Naive thymus-derived CD4-positive, alpha-beta T cell (primary cell): ENCODE results near the gene S100A7A. TPM values are rescaled to one million over a fixed set of nuclear protein-coding genes. Genes with fewer than 3 reads are reported as not detected.

Source experiments
- ATAC-seq: fragments of 150-1000 bp; cut with Tn5 transposase; 2 replicates; pipeline ENCODE4 v1.10.0; 2021; ENCODE audit warnings: mild to moderate bottlenecking, moderate library complexity
- CTCF ChIA-PET: fragments of 350-600 bp; sonication (Branson Sonifier 250); formaldehyde crosslinking; loops from one replicate; lab custom pipeline; 2021; ENCODE audit warnings: antibody characterized with exemption; lab: Charles Lee
- POLR2A ChIA-PET: fragments of 350-600 bp; sonication (Branson Sonifier 250); formaldehyde crosslinking; loops from one replicate; lab custom pipeline; 2021; ENCODE audit warnings: antibody characterized with exemption, inconsistent platforms; lab: Charles Lee
- DNase-seq, 9 donors: peaks; one replicate each; pipeline versions ENCODE4 v3.0.0 to v3.0.0-alpha.2; 2020 to 2022; ENCODE audit warnings: mixed read lengths in 1 of 9
- H3K27ac ChIP-seq: one replicate; pipeline ENCODE4 v1.7.0; 2013; ENCODE audit warnings: mild to moderate bottlenecking, low read depth, low read length, moderate library complexity
- H3K27me3 ChIP-seq, 2 donors: one replicate each; pipeline ENCODE4 v1.7.0; 2013; ENCODE audit warnings: low read length in 2 of 2, mild to moderate bottlenecking in 2 of 2, moderate library complexity in 2 of 2; ENCODE audit not compliant: control insufficient read depth in 2 of 2, insufficient read depth in 2 of 2
- H3K36me3 ChIP-seq, 3 experiments: 1 replicate in 2 of 3; 2 replicates in 1 of 3; pipeline ENCODE4 v1.7.0; 2013; ENCODE audit warnings: low read length in 3 of 3, mild to moderate bottlenecking in 3 of 3, moderate library complexity in 1 of 3; ENCODE audit not compliant: insufficient read depth in 3 of 3, control insufficient read depth in 2 of 3
- H3K4me1 ChIP-seq, 2 donors: one replicate each; pipeline ENCODE4 v1.7.0; 2013; ENCODE audit warnings: low read length in 2 of 2, mild to moderate bottlenecking in 2 of 2, moderate library complexity in 1 of 2; ENCODE audit not compliant: control insufficient read depth in 2 of 2, insufficient read depth in 2 of 2
- H3K4me3 ChIP-seq: 2 replicates; pipeline ENCODE4 v1.7.0; 2013; ENCODE audit warnings: mild to moderate bottlenecking, low read length
- H3K9me3 ChIP-seq, 3 experiments: 1 replicate in 2 of 3; 2 replicates in 1 of 3; pipeline ENCODE4 v1.7.0; 2013; ENCODE audit warnings: low read length in 3 of 3; ENCODE audit not compliant: control insufficient read depth in 2 of 3
- H3K27ac Mint-ChIP-seq, 9 donors: one replicate each; pipeline ENCODE4 v1.8.0; 2020 to 2022; ENCODE audit warnings: mixed read lengths in 9 of 9, mild to moderate bottlenecking in 8 of 9, moderate library complexity in 5 of 9, inconsistent platforms in 2 of 9
- H3K27me3 Mint-ChIP-seq, 5 donors: one replicate each; pipeline ENCODE4 v1.8.0; 2021 to 2022; ENCODE audit warnings: mixed read lengths in 5 of 5, mild to moderate bottlenecking in 1 of 5
- H3K36me3 Mint-ChIP-seq, 5 donors: one replicate each; pipeline ENCODE4 v1.8.0; 2020 to 2022; ENCODE audit warnings: mixed read lengths in 5 of 5, mild to moderate bottlenecking in 3 of 5, inconsistent platforms in 1 of 5
- H3K4me1 Mint-ChIP-seq, 7 donors: one replicate each; pipeline ENCODE4 v1.8.0; 2020 to 2022; ENCODE audit warnings: mixed read lengths in 7 of 7, mild to moderate bottlenecking in 3 of 7, inconsistent platforms in 1 of 7
- H3K4me3 Mint-ChIP-seq, 10 donors: one replicate each; pipeline ENCODE4 v1.8.0; 2020 to 2022; ENCODE audit warnings: mild to moderate bottlenecking in 10 of 10, mixed read lengths in 10 of 10, moderate library complexity in 6 of 10, inconsistent platforms in 2 of 10
- H3K9me3 Mint-ChIP-seq, 11 donors: one replicate each; pipeline ENCODE4 v1.8.0; 2020 to 2022; ENCODE audit warnings: mixed read lengths in 11 of 11, mild to moderate bottlenecking in 4 of 11, inconsistent platforms in 1 of 11, moderate library complexity in 1 of 11
- intact Hi-C, 2 donors: fragments of 100-400 bp; cut with micrococcal nuclease; formaldehyde crosslinking; loops; one replicate each; pipeline ENCODE4 v1.15.1; 2023
- polyA plus RNA-seq, 2 donors: library from polyadenylated mRNA; unstranded; fragments of 300-500 nt; fragmentation: Illumina TruSeq; gene quantifications; one replicate each; pipeline ENCODE4 v1.2.3, GENCODE V29; 2021
- total RNA-seq, 6 experiments: library from RNA in 5 of 6; stranded (reverse) in 5 of 6; gene quantifications; 1 replicate in 5 of 6; 2 replicates in 1 of 6; pipeline ENCODE4 v1.2.3 and lab custom pipeline; 2021 to 2026

The S100A7A gene
- total RNA-seq: not detected
- not detected for polyA plus RNA-seq
- not detected for total RNA-seq (lab: John Stamatoyannopoulos, UW)

- DNase-seq: no peak
- Histone ChIP-seq H3K4me3 (no peak within 1 kb of the TSS), H3K36me3 (no peaks in the 10 kb centered on the region), H3K27ac (no peak within 1 kb of the TSS), H3K4me1 (no peaks in the 10 kb centered on the region), H3K27me3 (no peaks in the 10 kb centered on the region), H3K9me3 (no peaks in the 10 kb centered on the region)
- H3K4me1 Mint-ChIP-seq: peaks cover 0 to 1% (median 0%) of the 10 kb centered on the region in 7 donors
- no peak for ATAC-seq
- H3K27ac Mint-ChIP-seq: no peak within 1 kb of the TSS
- ChIA-PET POLR2A (no interaction called here), CTCF (no interaction called here)
- intact Hi-C loops: no loop called here
- H3K27me3 Mint-ChIP-seq: peaks cover 0 to 46% (median 38%) of the 10 kb centered on the region in 5 donors
- H3K36me3 Mint-ChIP-seq: peaks cover 0 to 7% (median 0%) of the 10 kb centered on the region in 5 donors
- peaks cover 0 to 20% (median 5%) of the 10 kb centered on the region in 11 donors for H3K9me3 Mint-ChIP-seq
- no peak within 1 kb of the TSS for H3K4me3 Mint-ChIP-seq
These were observed at the start of gene S100A7A for GRCh38 chr1:153415850-153416570. Gene S100A7A, plus strand, starts transcription at chr1:153416520. Its CDS starts 1,563 bp downstream, at chr1:153418083.

GRCh38 chr1:153367090-153367489 is 49.2 kb upstream of the S100A7A start:
- no peaks in the 10 kb centered on the region for H3K4me1 ChIP-seq
- Mint-ChIP-seq H3K4me3 (no peak overlapping the region), H3K36me3 (no peaks in the 10 kb centered on the region), H3K27me3 (peaks cover 0 to 12% (median 5%) of the 10 kb centered on the region in 5 donors), H3K4me1 (peaks cover 0 to 11% (median 0%) of the 10 kb centered on the region in 7 donors), H3K9me3 (peaks cover 0 to 6% (median 0%) of the 10 kb centered on the region in 11 donors), H3K27ac (no peak overlapping the region)
- POLR2A ChIA-PET: no interaction called here
- CTCF ChIA-PET: no interaction called here
- H3K36me3 ChIP-seq: no peaks in the 10 kb centered on the region
- DNase-seq (no peak), ATAC-seq (no peak)
- H3K9me3 ChIP-seq: no peaks in the 10 kb centered on the region
- no peak overlapping the region for H3K4me3 ChIP-seq
- H3K27me3 ChIP-seq: no peaks in the 10 kb centered on the region
- no peak overlapping the region for H3K27ac ChIP-seq
- intact Hi-C loops: no loop called here

DNA sequence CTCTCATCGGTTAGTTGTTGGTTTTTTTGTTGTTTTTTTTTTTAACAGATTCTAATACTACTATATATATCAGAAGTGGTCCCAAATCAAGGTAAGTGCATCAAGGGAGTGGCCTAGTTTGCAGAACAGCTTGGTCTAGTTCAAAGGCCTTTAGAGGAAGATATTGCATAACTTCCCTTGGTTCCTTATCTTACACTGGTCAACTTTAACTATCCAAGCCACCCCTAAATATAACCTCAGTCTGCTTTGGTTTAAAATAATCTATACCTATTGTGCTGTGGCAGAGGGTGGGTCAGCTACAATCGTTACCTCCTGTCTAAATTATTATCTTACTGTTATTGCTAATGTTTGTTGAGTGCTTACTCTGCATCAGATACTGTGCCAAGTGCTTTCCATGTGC is 47.8 kb upstream of the S100A7A start:
- intact Hi-C loops: no loop called here
- DNase-seq (no peak), ATAC-seq (peak; percentile 58)
- ChIA-PET POLR2A (no interaction called here), CTCF (no interaction called here)
- no peak overlapping the region for H3K4me3 ChIP-seq
- Mint-ChIP-seq H3K4me1 (peaks cover 0 to 7% (median 0%) of the 10 kb centered on the region in 7 donors), H3K27me3 (peaks cover 0 to 9% (median 2%) of the 10 kb centered on the region in 5 donors), H3K36me3 (no peaks in the 10 kb centered on the region), H3K9me3 (peaks cover 0 to 6% (median 0%) of the 10 kb centered on the region in 11 donors), H3K4me3 (no peak overlapping the region), H3K27ac (no peak overlapping the region)
- H3K27me3 ChIP-seq: no peaks in the 10 kb centered on the region
- H3K36me3 ChIP-seq: no peaks in the 10 kb centered on the region
- no peak overlapping the region for H3K27ac ChIP-seq
- H3K4me1 ChIP-seq: no peaks in the 10 kb centered on the region
- no peaks in the 10 kb centered on the region for H3K9me3 ChIP-seq

GRCh38 chr1:153370146-153370545 is 46.2 kb upstream of the S100A7A start:
- ChIA-PET CTCF (no interaction called here), POLR2A (no interaction called here)
- H3K36me3 Mint-ChIP-seq: no peaks in the 10 kb centered on the region
- peaks cover 0 to 6% (median 0%) of the 10 kb centered on the region in 11 donors for H3K9me3 Mint-ChIP-seq
- peaks cover 0 to 10% (median 4%) of the 10 kb centered on the region in 5 donors for H3K27me3 Mint-ChIP-seq
- ATAC-seq (no peak), DNase-seq (no peak)
- H3K9me3 ChIP-seq: no peaks in the 10 kb centered on the region
- H3K4me1 ChIP-seq: no peaks in the 10 kb centered on the region
- H3K4me3 ChIP-seq: no peak overlapping the region
- H3K27ac Mint-ChIP-seq: no peak overlapping the region
- no peak overlapping the region for H3K27ac ChIP-seq
- intact Hi-C loops: no loop called here
- H3K4me3 Mint-ChIP-seq: no peak overlapping the region
- no peaks in the 10 kb centered on the region for H3K36me3 ChIP-seq
- H3K27me3 ChIP-seq: no peaks in the 10 kb centered on the region
- peaks cover 0 to 7% (median 0%) of the 10 kb centered on the region in 7 donors for H3K4me1 Mint-ChIP-seq

DNA sequence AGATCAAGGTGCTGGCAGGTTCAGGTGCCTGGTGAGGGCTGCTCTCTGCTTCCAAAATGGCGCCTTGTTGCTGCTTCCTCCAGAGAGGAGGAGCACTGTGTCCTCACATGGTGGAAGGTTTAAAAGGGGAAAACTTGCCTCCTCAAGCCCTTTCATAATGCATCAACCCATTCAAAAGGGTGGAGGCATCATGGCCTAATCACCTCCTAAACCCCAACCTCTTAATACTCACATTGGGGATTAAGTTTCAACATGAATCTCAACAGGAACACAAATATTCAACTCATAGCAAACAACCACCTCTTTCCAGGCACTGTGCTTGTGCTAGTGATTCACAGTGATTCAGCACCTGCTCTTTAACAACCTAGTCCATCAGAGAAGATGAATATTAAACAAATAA is 45.1 kb upstream of the S100A7A start:
- H3K9me3 ChIP-seq: no peaks in the 10 kb centered on the region
- intact Hi-C loops: no loop called here
- no peaks in the 10 kb centered on the region for H3K27me3 ChIP-seq
- POLR2A ChIA-PET: no interaction called here
- H3K4me1 Mint-ChIP-seq: peaks cover 0 to 7% (median 0%) of the 10 kb centered on the region in 7 donors
- H3K27ac ChIP-seq: no peak overlapping the region
- no peaks in the 10 kb centered on the region for H3K4me1 ChIP-seq
- H3K4me3 Mint-ChIP-seq: no peak overlapping the region
- H3K27me3 Mint-ChIP-seq: peaks cover 0 to 17% (median 8%) of the 10 kb centered on the region in 5 donors
- no peak overlapping the region for H3K27ac Mint-ChIP-seq
- H3K9me3 Mint-ChIP-seq: peaks cover 0 to 6% (median 0%) of the 10 kb centered on the region in 11 donors
- no peak overlapping the region for H3K4me3 ChIP-seq
- CTCF ChIA-PET: no interaction called here
- DNase-seq (no peak), ATAC-seq (no peak)
- no peaks in the 10 kb centered on the region for H3K36me3 Mint-ChIP-seq
- H3K36me3 ChIP-seq: no peaks in the 10 kb centered on the region

DNA sequence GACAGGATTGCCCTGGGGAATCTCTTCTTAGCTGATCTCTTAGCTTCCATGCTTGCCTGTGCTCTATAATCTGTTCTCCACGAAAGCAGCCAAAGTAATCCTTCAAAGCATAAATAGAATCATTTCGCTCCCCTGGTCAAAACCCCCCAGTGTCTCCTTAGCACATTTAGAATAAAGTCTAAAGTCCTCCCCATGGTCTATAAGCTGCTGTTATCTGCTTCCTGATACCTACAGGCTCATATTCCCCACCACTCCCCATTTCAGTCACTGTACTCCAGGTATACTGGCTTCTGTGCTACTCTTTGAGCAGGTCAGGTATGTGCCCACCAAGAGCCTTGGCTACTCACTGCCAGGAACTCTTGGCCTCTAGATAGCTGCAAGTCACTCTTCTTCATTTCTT is 43.7 kb upstream of the S100A7A start:
- Histone ChIP-seq H3K4me3 (no peak overlapping the region), H3K36me3 (no peaks in the 10 kb centered on the region), H3K4me1 (no peaks in the 10 kb centered on the region), H3K9me3 (no peaks in the 10 kb centered on the region), H3K27me3 (no peaks in the 10 kb centered on the region), H3K27ac (no peak overlapping the region)
- Mint-ChIP-seq H3K9me3 (peaks cover 0 to 6% (median 0%) of the 10 kb centered on the region in 11 donors), H3K36me3 (peaks cover 0 to 4% (median 0%) of the 10 kb centered on the region in 5 donors), H3K27ac (no peak overlapping the region), H3K27me3 (peaks cover 4 to 24% (median 15%) of the 10 kb centered on the region in 5 donors), H3K4me1 (peaks cover 0 to 6% (median 0%) of the 10 kb centered on the region in 7 donors), H3K4me3 (no peak overlapping the region)
- CTCF ChIA-PET: no interaction called here
- DNase-seq (no peak), ATAC-seq (no peak)
- intact Hi-C loops: no loop called here
- POLR2A ChIA-PET: no interaction called here

- Mint-ChIP-seq H3K9me3 (peaks cover 0 to 6% (median 0%) of the 10 kb centered on the region in 11 donors), H3K27me3 (peaks cover 8 to 34% (median 21%) of the 10 kb centered on the region in 5 donors), H3K4me1 (no peaks in the 10 kb centered on the region), H3K36me3 (peaks cover 0 to 4% (median 0%) of the 10 kb centered on the region in 5 donors), H3K4me3 (no peak overlapping the region), H3K27ac (no peak overlapping the region)
- Histone ChIP-seq H3K4me1 (no peaks in the 10 kb centered on the region), H3K27me3 (no peaks in the 10 kb centered on the region), H3K4me3 (no peak overlapping the region), H3K27ac (no peak overlapping the region), H3K36me3 (no peaks in the 10 kb centered on the region), H3K9me3 (no peaks in the 10 kb centered on the region)
- ATAC-seq (peak; percentile 66), DNase-seq (no peak)
- ChIA-PET CTCF (no interaction called here), POLR2A (no interaction called here)
- intact Hi-C loops: no loop called here
These were observed 42.2 kb upstream of the S100A7A start for GRCh38 chr1:153374071-153374470.
